OCI-LY7 (cell line): ENCODE measurements around the gene TEX2. TPM values are rescaled to one million over a fixed set of nuclear protein-coding genes. Genes with fewer than 3 reads are reported as not detected.
A peak's percentile ranks its signal among the peaks of the same experiment; 100 is the strongest.

Experiments
- BruUV-seq: library from RNA; stranded (reverse); fragments of 400-500 nt; replicated peaks from 2 replicates; lab custom pipeline; 2021; lab: Mats Ljungman, UMichigan
- CTCF ChIA-PET: fragments of 300-600 bp; sonication (Branson Sonifier 250); formaldehyde crosslinking; loops from one replicate; lab custom pipeline; 2022; ENCODE audit warnings: antibody characterized with exemption; ENCODE audit not compliant: unreplicated experiment; lab: Charles Lee
- POLR2A ChIA-PET: fragments of 300-600 bp; sonication (Branson Sonifier 250); formaldehyde crosslinking; loops from one replicate; lab custom pipeline; 2022; ENCODE audit warnings: antibody characterized with exemption; lab: Charles Lee
- DNase-seq: peaks from one replicate; pipeline ENCODE4 v3.0.0-alpha.2; 2015; ENCODE audit warnings: low spot score
- H2AFZ ChIP-seq: fragments of 200-600 bp; sonication (generic), shearing (Covaris generic); 2 replicates; pipeline ENCODE4 v1.6.1; 2014; ENCODE audit warnings: mild to moderate bottlenecking, antibody characterized with exemption, low read length, moderate library complexity
- H3K27ac ChIP-seq: fragments of 200-600 bp; sonication (generic); 2 replicates; pipeline ENCODE4 v1.5.1; 2014; ENCODE audit warnings: mixed run types, low read depth, mild to moderate bottlenecking, moderate library complexity, low read length, inconsistent platforms; ENCODE audit not compliant: poor library complexity, severe bottlenecking
- H3K36me3 ChIP-seq: fragments of 200-600 bp; sonication (generic); 2 replicates; pipeline ENCODE4 v1.6.1; 2014; ENCODE audit warnings: mild to moderate bottlenecking, antibody characterized with exemption, low read length, moderate library complexity, mixed read lengths; ENCODE audit not compliant: insufficient read depth
- H3K4me1 ChIP-seq: fragments of 200-600 bp; sonication (generic); 2 replicates; pipeline ENCODE4 v1.5.1; 2014; ENCODE audit warnings: mild to moderate bottlenecking, low read length; ENCODE audit not compliant: insufficient read depth, poor library complexity, severe bottlenecking
- H3K4me2 ChIP-seq: fragments of 200-600 bp; sonication (generic); 2 replicates; pipeline ENCODE4 v1.6.1; 2014; ENCODE audit warnings: mild to moderate bottlenecking, low read length
- H3K4me3 ChIP-seq: fragments of 200-600 bp; sonication (generic); 2 replicates; pipeline ENCODE4 v1.5.1; 2014; ENCODE audit warnings: mild to moderate bottlenecking, low read depth, low read length; ENCODE audit not compliant: poor library complexity, severe bottlenecking
- H3K79me2 ChIP-seq: fragments of 200-600 bp; sonication (generic); 2 replicates; pipeline ENCODE4 v1.6.1; 2016; ENCODE audit warnings: low read depth, mild to moderate bottlenecking, low read length, moderate library complexity, mixed read lengths; ENCODE audit not compliant: insufficient read depth
- H3K9me2 ChIP-seq: fragments of 200-600 bp; sonication (generic); 2 replicates; pipeline ENCODE4 v1.6.1; 2016; ENCODE audit warnings: mild to moderate bottlenecking, low read length, mixed read lengths; ENCODE audit not compliant: insufficient read depth
- H3K9me3 ChIP-seq: fragments of 200-600 bp; sonication (generic); 2 replicates; pipeline ENCODE4 v1.6.1; 2014; ENCODE audit warnings: mild to moderate bottlenecking, mixed run types, low read length, mixed read lengths
- H4K20me1 ChIP-seq: fragments of 200-600 bp; sonication (generic); 2 replicates; pipeline ENCODE4 v1.6.1; 2014; ENCODE audit warnings: mild to moderate bottlenecking, antibody characterized with exemption, low read length, moderate library complexity, mixed read lengths; ENCODE audit not compliant: insufficient read depth
- EZH2phosphoT487 ChIP-seq: fragments of 200-600 bp; sonication (generic); IDR thresholded peaks from 2 replicates; pipeline ENCODE4 v1.6.1; 2018; ENCODE audit warnings: low read depth, borderline replicate concordance, mild to moderate bottlenecking, mixed run types, antibody characterized with exemption, low read length, moderate library complexity, mixed read lengths
- intact Hi-C: fragments of 100-400 bp; cut with micrococcal nuclease; formaldehyde crosslinking; loops from one replicate; pipeline ENCODE4 v1.10.0; 2022; ENCODE audit not compliant: unreplicated experiment
- total RNA-seq, 2 experiments: library from RNA; depleted of rRNA in 1 of 2; stranded (reverse); fragments of >200 nt in 1 of 2; shearing (Covaris generic) in 1 of 2; gene quantifications; 2 replicates each; pipeline ENCODE4 v1.2.3, GENCODE V29; 2014 to 2022
- TF ChIP-seq, protein P1 (sequence below): fragments of 200-600 bp; sonication (generic); conservative IDR thresholded peaks from 2 replicates; pipeline ENCODE4 v1.5.1; 2014; ENCODE audit warnings: mild to moderate bottlenecking, antibody characterized with exemption, low read length, moderate library complexity, mixed read lengths

The TEX2 gene
- total RNA-seq, 2 experiments from 2014 or later = 7.4 to 12.4 TPM

DNA sequence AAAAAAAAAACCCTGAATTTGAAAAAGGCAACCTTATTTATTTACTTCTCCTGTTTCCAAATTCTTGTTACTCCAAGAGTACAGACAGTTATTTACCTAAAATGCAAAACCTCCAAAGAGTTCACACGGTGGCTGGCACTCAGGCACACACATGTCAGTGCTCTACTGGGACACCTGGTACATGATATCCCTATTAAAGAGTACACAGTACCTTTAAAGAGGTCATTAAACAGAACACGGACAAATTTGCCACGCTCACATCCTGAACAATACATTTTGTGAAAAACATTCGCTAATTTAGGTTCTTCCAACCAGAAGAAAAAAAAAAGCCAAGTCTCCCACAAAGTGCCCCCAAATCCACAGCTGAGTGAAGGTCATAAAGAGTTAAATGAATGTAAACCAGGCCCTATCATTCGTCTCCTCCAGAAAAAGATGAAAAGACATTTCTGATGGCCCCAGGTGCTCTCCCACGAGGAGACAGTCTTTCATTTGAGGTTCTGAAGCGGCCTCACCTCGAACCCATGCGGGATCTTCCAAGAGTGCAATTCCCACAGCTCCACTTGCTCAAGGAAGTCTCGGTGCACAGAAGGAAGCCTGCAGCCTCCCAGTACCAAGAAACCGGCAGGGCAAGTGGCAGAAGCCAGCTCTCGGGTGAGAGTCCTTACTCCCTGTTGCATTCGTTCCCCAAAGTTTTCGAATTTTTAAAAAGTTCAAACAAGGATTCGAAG, 134.1 kb downstream of the TEX2 start:
- POLR2A ChIA-PET = interaction anchor here (0.8 to 5.5 kb wide), 7 partner anchors 8 to 112 kb away, joined by 3 to 48 read pairs (median 5); partner anchors contain the start of gene ICAM2
- Histone ChIP-seq H2AFZ (no peak overlapping the region), H3K4me2 (peak overlapping the region; percentile 97), H3K27ac (peak overlapping the region; percentile 17), H3K9me3 (no peaks in the 10 kb centered on the region), H3K4me1 (peaks cover 63% of the 10 kb centered on the region), H3K4me3 (peak overlapping the region; percentile 92), H3K79me2 (peaks cover 51% of the 10 kb centered on the region), H3K36me3 (peaks cover 13% of the 10 kb centered on the region), H3K9me2 (no peaks in the 10 kb centered on the region), H4K20me1 (peaks cover 8% of the 10 kb centered on the region; the same call in 1 of the 2 replicates)
- BruUV-seq = no TSS peak
- peak; percentile 47 for DNase-seq
- TF ChIP-seq, protein P1, sequence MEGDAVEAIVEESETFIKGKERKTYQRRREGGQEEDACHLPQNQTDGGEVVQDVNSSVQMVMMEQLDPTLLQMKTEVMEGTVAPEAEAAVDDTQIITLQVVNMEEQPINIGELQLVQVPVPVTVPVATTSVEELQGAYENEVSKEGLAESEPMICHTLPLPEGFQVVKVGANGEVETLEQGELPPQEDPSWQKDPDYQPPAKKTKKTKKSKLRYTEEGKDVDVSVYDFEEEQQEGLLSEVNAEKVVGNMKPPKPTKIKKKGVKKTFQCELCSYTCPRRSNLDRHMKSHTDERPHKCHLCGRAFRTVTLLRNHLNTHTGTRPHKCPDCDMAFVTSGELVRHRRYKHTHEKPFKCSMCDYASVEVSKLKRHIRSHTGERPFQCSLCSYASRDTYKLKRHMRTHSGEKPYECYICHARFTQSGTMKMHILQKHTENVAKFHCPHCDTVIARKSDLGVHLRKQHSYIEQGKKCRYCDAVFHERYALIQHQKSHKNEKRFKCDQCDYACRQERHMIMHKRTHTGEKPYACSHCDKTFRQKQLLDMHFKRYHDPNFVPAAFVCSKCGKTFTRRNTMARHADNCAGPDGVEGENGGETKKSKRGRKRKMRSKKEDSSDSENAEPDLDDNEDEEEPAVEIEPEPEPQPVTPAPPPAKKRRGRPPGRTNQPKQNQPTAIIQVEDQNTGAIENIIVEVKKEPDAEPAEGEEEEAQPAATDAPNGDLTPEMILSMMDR = no peak
- no peak for TF ChIP-seq EZH2phosphoT487
- intact Hi-C loops = no loop called here
- CTCF ChIA-PET = interaction anchor here (0.7 to 1.1 kb wide), 2 partner anchors 54 to 100 kb away, joined by 3 read pairs; no protein-coding TSS in a partner anchor

DNA sequence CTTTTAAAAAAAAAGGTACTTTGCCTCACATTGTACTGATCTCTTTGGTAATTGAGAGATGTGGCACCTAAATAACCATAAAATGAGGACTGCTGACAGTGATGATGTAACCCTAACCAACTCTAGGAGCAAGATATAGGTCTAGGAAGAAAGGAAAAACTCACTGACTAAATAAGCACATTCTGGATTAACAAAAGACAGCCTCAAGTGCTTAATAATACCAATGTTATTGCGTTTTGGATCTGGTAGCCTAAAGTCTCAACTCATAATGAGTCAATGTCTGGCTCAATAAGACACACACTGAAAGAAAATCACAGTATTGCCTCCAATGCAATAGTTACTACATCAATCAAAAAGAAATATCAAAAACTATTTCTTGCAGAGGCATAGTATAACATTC, 136.1 kb downstream of the TEX2 start:
- ChIA-PET CTCF (no interaction called here), POLR2A (interaction anchor here (0.9 kb wide), 1 partner anchor 14 kb away, joined by 4 read pairs; no protein-coding TSS in a partner anchor)
- Histone ChIP-seq H2AFZ (no peak overlapping the region), H3K9me2 (no peaks in the 10 kb centered on the region), H3K79me2 (peaks cover 71% of the 10 kb centered on the region), H3K36me3 (peaks cover 22% of the 10 kb centered on the region), H4K20me1 (peaks cover 8% of the 10 kb centered on the region; the same call in 1 of the 2 replicates), H3K27ac (no peak overlapping the region), H3K4me2 (peak overlapping the region; percentile 97), H3K4me3 (peak overlapping the region; percentile 16), H3K4me1 (peaks cover 51% of the 10 kb centered on the region), H3K9me3 (no peaks in the 10 kb centered on the region)
- no peak for DNase-seq
- intact Hi-C loops = no loop called here
- no peak for TF ChIP-seq EZH2phosphoT487
- BruUV-seq = TSS peak; percentile 41

DNA sequence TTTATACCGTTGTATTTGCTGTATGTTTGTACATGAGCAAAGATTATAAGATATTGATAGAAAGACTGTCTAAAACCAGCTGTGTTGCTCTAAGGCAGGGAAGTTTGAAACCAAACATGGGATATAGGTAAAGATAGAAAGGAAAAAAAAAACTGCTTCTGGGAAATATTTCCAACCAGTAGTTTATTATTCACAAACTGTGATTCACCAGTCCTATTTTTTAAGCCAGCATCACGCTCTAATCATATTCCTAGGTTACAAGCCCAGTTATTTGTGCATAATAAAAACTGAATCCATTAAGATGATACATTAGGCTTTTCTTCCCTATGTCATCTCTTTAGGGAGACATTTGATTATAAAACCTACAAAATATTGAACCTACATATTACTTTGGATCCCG, 137.1 kb downstream of the TEX2 start:
- Histone ChIP-seq H4K20me1 (peaks cover 8% of the 10 kb centered on the region; the same call in 1 of the 2 replicates), H3K27ac (no peak overlapping the region), H2AFZ (no peak overlapping the region), H3K9me3 (no peaks in the 10 kb centered on the region), H3K4me2 (0 out of 2 replicates have a peak overlapping the region, but pooled peaks have one; percentile 97), H3K4me3 (no peak overlapping the region), H3K4me1 (peaks cover 51% of the 10 kb centered on the region), H3K36me3 (peaks cover 24% of the 10 kb centered on the region), H3K9me2 (no peaks in the 10 kb centered on the region), H3K79me2 (peaks cover 74% of the 10 kb centered on the region)
- no TSS peak for BruUV-seq
- POLR2A ChIA-PET = interaction anchor here (0.9 kb wide), 1 partner anchor 13 kb away, joined by 4 read pairs; no protein-coding TSS in a partner anchor
- intact Hi-C loops = no loop called here
- CTCF ChIA-PET = no interaction called here
- TF ChIP-seq EZH2phosphoT487 = no peak
- TF ChIP-seq, protein P1 = no peak
- DNase-seq = no peak
